ENCODE measurements around the gene SMAD5.

- TF ChIP-seq CTCF (IDR thresholded peaks at IDR 0.05; ENCODE audit: low read length) = no peak
- no peak for TF ChIP-seq EZH2 (optimal IDR thresholded peaks at IDR 0.05; ENCODE audit: low read depth, low read length)
Observed at GRCh38 chr5:136141561-136141960, 8.9 kb downstream of the SMAD5 start.
